GM18861 (cell line): ENCODE data around the gene OFD1.
A peak's percentile ranks its signal among the peaks of the same experiment; 100 is the strongest.

ENCODE experiments used
- ATAC-seq: cut with Tn5 transposase; IDR thresholded peaks from one replicate; pipeline ENCODE4 v1.9.1; 2021; ENCODE audit not compliant: unreplicated experiment

The OFD1 gene

GRCh38 chrX:13734278-13735172 is at the start of gene OFD1, which contains the start of gene TRAPPC2:
TSS of gene OFD1 (plus strand) at chrX:13734748. CDS start at chrX:13735072, 324 bp downstream.
TSS of gene TRAPPC2 (minus strand) at chrX:13734620. CDS start at chrX:13719963, 14,657 bp downstream.
- ATAC-seq: peak; percentile 76

GRCh38 chrX:13685126-13685763 is 49.3 kb upstream of the OFD1 start:
- no peak for ATAC-seq

- ATAC-seq: no peak
These were observed 47.3 kb upstream of the OFD1 start for GRCh38 chrX:13687203-13687602.

- ATAC-seq: no peak
These were observed 46.1 kb upstream of the OFD1 start for GRCh38 chrX:13688384-13688957.

GRCh38 chrX:13688958-13689740 is 45.4 kb upstream of the OFD1 start, which contains the start of gene RAB9A:
TSS of gene RAB9A (plus strand) at chrX:13689128. CDS start at chrX:13708747, 19,619 bp downstream.
- no peak for ATAC-seq

GRCh38 chrX:13689741-13690211 is 44.8 kb upstream of the OFD1 start:
- ATAC-seq: no peak

GRCh38 chrX:13690836-13691235 is 43.7 kb upstream of the OFD1 start:
- ATAC-seq: no peak

GRCh38 chrX:13691841-13692371 is 42.6 kb upstream of the OFD1 start:
- no peak for ATAC-seq

GRCh38 chrX:13692771-13693231 is 41.7 kb upstream of the OFD1 start:
- no peak for ATAC-seq

- ATAC-seq: no peak
These were observed 41.1 kb upstream of the OFD1 start for GRCh38 chrX:13693341-13693961.

- no peak for ATAC-seq
These were observed 40.2 kb upstream of the OFD1 start for GRCh38 chrX:13694359-13694758.

GRCh38 chrX:13694983-13695382 is 39.6 kb upstream of the OFD1 start:
- ATAC-seq: no peak

GRCh38 chrX:13695601-13696115 is 38.9 kb upstream of the OFD1 start:
- ATAC-seq: no peak

- ATAC-seq: peak; percentile 50
These were observed 37.1 kb upstream of the OFD1 start for GRCh38 chrX:13697455-13697854.

GRCh38 chrX:13697976-13698375 is 36.6 kb upstream of the OFD1 start:
- ATAC-seq: no peak

GRCh38 chrX:13698432-13698831 is 36.1 kb upstream of the OFD1 start:
- no peak for ATAC-seq

- ATAC-seq: peak; percentile 48
These were observed 35.2 kb upstream of the OFD1 start for GRCh38 chrX:13699183-13699826.

- ATAC-seq: no peak
These were observed 34.2 kb upstream of the OFD1 start for GRCh38 chrX:13700380-13700779.

GRCh38 chrX:13702111-13702789 is 32.3 kb upstream of the OFD1 start:
- ATAC-seq: no peak
